ENCODE data around the gene CREB1. TPM values are rescaled to one million over a fixed set of nuclear protein-coding genes. Genes with fewer than 3 reads are reported as not detected.

The CREB1 gene
- total RNA-seq, 1 experiment from 2014 or later, result 73.3 TPM

GRCh38 chr2:207504513-207505170 lies 25.1 kb upstream of the CREB1 start:
- peak; percentile 68 for DNase-seq (ENCODE audit: low spot score)

DNA sequence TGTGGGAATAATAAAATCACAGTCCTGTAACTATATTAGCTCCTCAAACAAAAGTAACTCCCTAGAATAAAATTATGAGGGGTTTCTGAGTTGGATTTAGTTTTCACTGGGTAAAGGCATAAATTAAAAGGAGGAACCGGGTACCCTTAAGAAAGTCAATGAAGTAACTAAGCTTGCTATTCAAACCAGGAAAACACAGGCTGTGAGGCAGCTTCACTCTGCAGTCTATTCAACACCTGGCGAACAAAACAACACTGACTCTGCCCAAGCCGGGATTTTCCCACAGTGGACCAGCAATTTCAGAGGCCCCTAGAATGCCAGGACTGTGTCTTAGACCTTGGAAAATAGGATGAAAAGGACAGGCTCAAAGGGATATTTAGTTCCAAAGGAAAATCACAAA lies 24.6 kb upstream of the CREB1 start:
- no peak for DNase-seq (ENCODE audit: low spot score)

DNA sequence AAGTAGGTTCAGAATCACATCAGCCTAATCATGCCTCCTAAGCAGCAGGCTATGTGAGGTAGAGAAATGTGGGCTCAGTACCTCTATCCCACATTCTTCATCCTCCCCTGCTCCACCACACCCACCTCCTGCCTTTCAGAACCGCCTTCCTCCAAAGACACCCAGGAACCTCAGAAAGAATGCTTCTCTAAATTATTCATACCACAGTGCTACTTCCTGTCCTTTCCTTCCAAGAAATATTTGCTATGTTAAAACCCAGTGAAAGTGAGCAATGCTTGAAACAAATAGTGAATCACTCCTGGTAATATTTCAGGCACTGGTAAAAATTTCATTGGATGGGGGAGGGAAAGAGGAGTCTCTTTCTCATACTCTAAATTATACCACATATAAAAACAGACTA lies 24.0 kb upstream of the CREB1 start:
- peak; percentile 94 for DNase-seq (ENCODE audit: low spot score)

- no peak for DNase-seq (ENCODE audit: low spot score)
Measured at GRCh38 chr2:207506426-207506825, 23.3 kb upstream of the CREB1 start.

- no peak for DNase-seq (ENCODE audit: low spot score)
Measured at GRCh38 chr2:207510148-207510547, 19.6 kb upstream of the CREB1 start.

DNA sequence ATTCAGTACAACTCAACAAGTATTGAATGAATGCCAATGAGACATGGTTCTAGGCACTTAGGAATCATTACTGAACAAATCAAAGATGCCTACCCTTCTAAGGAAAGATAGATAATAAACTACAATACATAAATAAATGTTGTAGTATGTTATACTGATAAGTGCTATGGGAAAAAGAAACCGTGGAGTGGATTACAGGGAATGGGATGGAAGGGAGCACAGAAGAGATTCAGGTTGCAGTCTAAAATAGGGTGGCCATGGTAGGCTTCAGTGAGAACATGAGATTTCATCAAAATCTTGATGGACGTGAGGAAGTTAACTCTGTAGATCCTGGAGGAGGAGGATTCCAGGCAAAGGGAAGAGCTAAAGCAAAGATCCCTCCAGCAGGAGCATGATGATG lies 17.9 kb upstream of the CREB1 start:
- DNase-seq (ENCODE audit: low spot score), result no peak

GRCh38 chr2:207512356-207512755 lies 17.4 kb upstream of the CREB1 start:
- DNase-seq (ENCODE audit: low spot score), result no peak

GRCh38 chr2:207513551-207514257 lies 16.1 kb upstream of the CREB1 start:
- peak; percentile 94 for DNase-seq (ENCODE audit: low spot score)

DNA sequence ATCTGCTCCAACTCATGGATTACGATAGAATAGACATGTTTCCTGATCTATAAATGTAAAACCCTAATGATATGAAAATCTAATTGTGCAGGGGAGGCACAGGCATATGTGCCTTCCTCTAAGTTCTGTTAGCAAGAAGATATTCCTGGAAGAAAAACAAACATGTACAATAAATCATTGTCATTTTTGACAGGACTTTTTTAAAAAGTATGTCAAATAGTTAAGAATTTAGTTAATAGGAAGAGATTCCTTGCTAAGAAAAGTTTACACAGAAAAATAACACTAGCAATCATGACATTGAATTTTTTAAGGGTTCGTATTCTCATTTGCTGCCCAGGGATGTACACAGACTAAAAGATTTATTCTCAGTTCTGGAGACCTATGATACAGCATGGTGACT lies 15.3 kb upstream of the CREB1 start:
- DNase-seq (ENCODE audit: low spot score), result no peak

GRCh38 chr2:207515671-207516070 lies 14.1 kb upstream of the CREB1 start:
- DNase-seq (ENCODE audit: low spot score), result no peak

DNA sequence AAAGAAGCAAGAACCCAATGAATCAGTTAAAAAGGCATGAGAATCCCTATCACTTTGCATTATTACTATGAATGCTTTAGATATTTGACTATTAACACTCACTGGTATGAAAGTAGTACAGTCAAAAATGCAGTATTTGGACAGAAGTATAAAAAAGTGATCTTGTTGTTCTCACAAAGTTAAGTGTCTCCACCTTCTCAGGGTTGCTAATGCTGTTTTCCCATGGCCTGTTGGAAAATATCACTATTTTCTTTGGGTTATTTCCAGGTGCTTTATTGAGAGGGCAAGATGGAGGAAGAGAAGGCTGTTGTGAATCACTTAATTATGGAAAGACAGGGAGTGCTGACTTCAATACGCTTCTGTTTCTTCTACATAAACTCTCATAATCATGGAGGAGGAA lies 13.6 kb upstream of the CREB1 start:
- peak; percentile 24 for DNase-seq (ENCODE audit: low spot score)

- no peak for DNase-seq (ENCODE audit: low spot score)
Measured at GRCh38 chr2:207523005-207523404, 6.8 kb upstream of the CREB1 start.

DNA sequence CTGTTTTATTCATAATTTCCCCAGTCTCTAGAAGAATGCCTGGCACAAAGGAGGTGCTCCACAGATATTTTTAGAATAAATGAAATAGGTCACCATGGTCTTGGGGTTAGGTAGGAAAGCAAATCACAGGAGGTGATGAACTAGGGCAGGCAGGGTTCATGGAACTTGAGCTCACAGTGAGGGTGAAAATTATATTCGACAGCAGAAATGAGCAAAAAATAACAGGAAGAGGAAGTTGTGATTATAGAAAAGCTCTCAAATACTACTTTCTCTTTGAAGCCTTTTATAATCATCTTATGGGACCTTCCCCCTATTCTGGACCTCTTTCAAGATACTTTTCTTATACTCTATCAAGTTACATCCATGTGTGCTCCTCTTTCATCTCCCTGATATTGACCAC lies 4.5 kb upstream of the CREB1 start:
- no peak for DNase-seq (ENCODE audit: low spot score)

DNA sequence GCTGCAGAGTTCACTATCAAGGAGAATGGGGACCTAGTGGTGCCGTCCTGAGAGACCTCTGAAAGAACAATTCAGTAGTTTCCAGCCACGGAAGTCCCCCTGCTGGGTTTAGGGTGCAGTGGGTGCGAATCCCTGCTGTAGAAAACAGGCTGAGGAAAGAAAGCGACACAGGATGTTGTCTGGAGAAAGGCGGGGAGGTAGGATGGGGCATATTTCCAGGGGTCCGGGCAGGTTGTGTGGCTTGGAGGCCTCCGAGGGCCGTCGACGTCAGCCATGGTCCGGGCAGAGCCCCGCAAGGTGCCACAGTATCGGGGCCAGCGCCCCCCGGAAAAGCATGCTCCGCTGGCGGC lies 807 bp upstream of the CREB1 start:
- peak; percentile 53 for DNase-seq (ENCODE audit: low spot score)

- DNase-seq (ENCODE audit: low spot score), result peak; percentile 52
Measured at GRCh38 chr2:207530160-207531031, 634 bp downstream of the CREB1 start.

- DNase-seq (ENCODE audit: low spot score), result peak; percentile 31
Measured at GRCh38 chr2:207531032-207531952, 1.5 kb downstream of the CREB1 start.

DNA sequence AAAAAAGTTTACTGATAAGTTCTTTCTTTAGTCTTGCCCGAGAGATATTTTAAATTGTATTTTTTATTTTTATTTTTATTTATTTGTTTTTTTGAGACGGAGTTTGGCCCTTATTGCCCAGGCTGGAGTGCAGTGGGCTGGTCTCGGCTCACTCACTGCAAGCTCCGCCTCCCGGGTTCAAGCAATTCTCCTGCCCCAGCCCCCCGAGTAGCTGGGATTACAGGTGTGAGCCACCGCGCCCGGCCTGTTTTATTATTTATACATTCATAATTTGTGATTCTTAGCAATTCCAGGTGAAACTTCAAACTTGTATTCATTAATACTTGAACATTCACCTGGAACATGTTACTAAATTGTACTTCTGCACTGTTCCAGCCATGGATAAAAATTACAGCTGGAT lies 2.9 kb downstream of the CREB1 start:
- no peak for DNase-seq (ENCODE audit: low spot score)

- DNase-seq (ENCODE audit: low spot score), result no peak
Measured at GRCh38 chr2:207533461-207534008, 3.8 kb downstream of the CREB1 start.

DNA sequence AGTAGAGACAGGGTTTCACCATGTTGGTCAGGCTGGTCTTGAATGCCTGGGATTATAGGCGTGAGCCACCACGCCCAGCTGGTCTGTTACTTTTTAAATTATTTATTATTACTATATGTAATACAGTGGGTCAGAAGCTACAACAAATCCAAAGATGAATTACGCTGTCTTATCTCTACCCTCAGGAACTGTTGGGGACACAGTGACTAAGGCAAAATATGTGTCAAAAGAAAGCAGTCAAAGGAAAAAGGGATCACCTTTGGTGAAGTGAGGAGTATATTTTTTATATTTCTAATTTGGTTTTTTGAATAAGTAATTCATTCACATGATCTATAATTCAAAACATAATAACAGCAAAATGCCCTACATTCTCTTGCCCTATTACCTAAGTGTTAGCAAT lies 4.7 kb downstream of the CREB1 start:
- no peak for DNase-seq (ENCODE audit: low spot score)

GRCh38 chr2:207539470-207539869 lies 9.7 kb downstream of the CREB1 start:
- DNase-seq (ENCODE audit: low spot score), result no peak

DNA sequence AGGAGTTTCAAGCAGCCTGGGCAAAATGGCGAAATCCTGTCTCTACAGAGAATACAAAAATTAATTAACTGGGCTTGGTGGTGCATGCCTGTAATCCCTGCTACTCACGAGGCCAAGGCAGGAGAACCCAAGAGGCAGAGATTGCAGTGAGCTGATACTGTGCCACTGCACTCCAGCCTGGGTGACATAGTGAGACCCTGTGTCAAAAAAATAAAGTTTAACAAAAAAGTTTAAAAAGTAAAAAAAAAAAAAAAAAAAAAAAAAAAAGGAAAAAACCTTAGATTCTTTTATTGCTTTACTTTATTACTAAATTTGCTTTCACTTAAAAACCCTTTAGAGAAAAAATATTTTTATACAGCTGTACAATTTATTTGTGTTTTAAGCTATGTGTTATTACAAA lies 10.7 kb downstream of the CREB1 start:
- no peak for DNase-seq (ENCODE audit: low spot score)

Measured in A172 (cell line).